ENCODE measurements around the gene FGF22. TPM values are rescaled to one million over a fixed set of nuclear protein-coding genes. Genes with fewer than 3 reads are reported as not detected.

Gene FGF22
- total and polyA plus RNA-seq, 2 of the 4 experiments (the other 2 are of a cell fraction), result 0.14 TPM; not detected in 1

DNA sequence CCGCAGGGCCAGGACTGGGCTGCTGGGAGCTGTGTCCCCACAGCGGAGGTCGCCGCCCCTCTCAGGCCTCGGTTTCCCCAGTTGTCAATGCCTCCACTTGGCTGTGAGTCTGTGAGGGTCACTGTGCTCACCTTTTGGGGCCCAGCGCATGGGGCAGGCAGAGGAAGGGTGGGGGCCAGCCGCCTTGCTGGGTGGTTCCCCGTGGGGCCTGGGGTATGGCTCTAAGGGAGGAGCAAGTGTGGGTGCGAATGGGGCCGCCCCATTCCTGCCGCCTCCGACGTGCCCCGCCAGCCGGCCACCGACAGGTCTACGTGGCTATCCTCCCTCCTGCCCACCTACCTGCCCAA lies 800 bp upstream of the FGF22 start:
- Histone ChIP-seq H3K27me3 (ENCODE audit: control insufficient read depth, insufficient read depth, low read length) (no peaks in the 10 kb centered on the region), H2BK5ac (ENCODE audit: low read depth, low read length, poor library complexity, severe bottlenecking) (no peak overlapping the region), H2BK20ac (ENCODE audit: low read depth, low read length) (no peak overlapping the region), H3K79me1 (ENCODE audit: low read depth in 1 of 2, low read length in 2 of 2) (peaks cover 0 to 7% of the 10 kb centered on the region in 2 experiments; a peak in 3 of 4 replicates), H3K36me3 (ENCODE audit: control insufficient read depth, insufficient read depth, low read length) (peaks cover under 1% of the 10 kb centered on the region; the same call in 1 of the 2 replicates), H4K5ac (ENCODE audit: low read depth, low read length) (no peak overlapping the region), H3K4me3 (ENCODE audit: insufficient read depth, low read depth, low read length) (0 out of 2 replicates have a peak overlapping the region, but pooled peaks have one; percentile 32), H4K20me1 (ENCODE audit: insufficient read depth, low read length) (no peaks in the 10 kb centered on the region), H4K8ac (ENCODE audit: low read depth in 2 of 2, low read length in 2 of 2) (no peak overlapping the region), H3K9me3 (ENCODE audit: control insufficient read depth, insufficient read depth, low read length) (no peaks in the 10 kb centered on the region), H3K27ac (ENCODE audit: insufficient read depth, low read length) (no peak overlapping the region), H2BK15ac (ENCODE audit: low read depth, low read length) (no peak overlapping the region), H3K23ac (ENCODE audit: low read depth, low read length) (no peak overlapping the region), H3K9me1 (ENCODE audit: insufficient read depth, low read length) (no peaks in the 10 kb centered on the region), H3K18ac (ENCODE audit: low read depth, low read length) (no peak overlapping the region), H3K4ac (ENCODE audit: low read depth, low read length) (no peak overlapping the region), H3K14ac (replicated peaks; ENCODE audit: low read depth, low read length) (no peak overlapping the region), H3K4me1 (ENCODE audit: control insufficient read depth, insufficient read depth, low read length) (peaks cover 7% of the 10 kb centered on the region), H3K9ac (ENCODE audit: low read depth, low read length) (no peak overlapping the region), H2AFZ (replicated peaks; ENCODE audit: low read length, poor library complexity) (peak overlapping the region; percentile 80), H4K91ac (ENCODE audit: insufficient read depth, low read depth, low read length) (no peak overlapping the region; the same call in 1 of the 2 replicates), H2AK9ac (replicated peaks; ENCODE audit: low read depth, low read length, poor library complexity) (peak overlapping the region; percentile 60), H2BK120ac (ENCODE audit: low read depth, low read length) (no peak overlapping the region), H3K56ac (ENCODE audit: extremely low read depth, insufficient read depth, low read length) (no peak overlapping the region), H2AK5ac (ENCODE audit: low read depth, low read length) (no peak overlapping the region; the same call in none of the 2 replicates), H3K4me2 (ENCODE audit: low read depth, low read length) (peak overlapping the region; percentile 92; the same call in 1 of the 2 replicates)
- no TSS peak for BruUV-seq (replicated peaks)
- dilution Hi-C loops (cut with HindIII; ENCODE audit: low sequenced_read_pairs, unreplicated experiment) (no loop called here), intact Hi-C loops (cut with micrococcal nuclease) (no loop called here), in situ Hi-C loops (cut with MboI; ENCODE audit: low sequenced_read_pairs) (no loop called here)
- ATAC-seq (ENCODE audit: low read depth) (no peak), DNase-seq (no peak)
- CTCF ChIA-PET, result no interaction called here
- POLR2A ChIA-PET (ENCODE audit: unreplicated experiment), result no interaction called here
- TF ChIP-seq POLR2A (IDR thresholded peaks at IDR 0.05; ENCODE audit: low read depth, low read length), result no peak
- 57% methylated on average over 2 of the region's 17 CpGs; no CpG with 5 or more reads in 1 of the 2 experiments for WGBS, 2 experiments (ENCODE audit: extremely low coverage in 2 of 2, insufficient read length in 1 of 2)

All from IMR-90 (cell line).